GM12872 (cell line): ENCODE data around the gene ZNF385A.

ENCODE experiments used
- CTCF ChIP-seq: IDR thresholded peaks from 3 replicates; pipeline ENCODE4 v1.5.1; 2011; ENCODE audit warnings: low read depth, mild to moderate bottlenecking, low read length, moderate library complexity; ENCODE audit not compliant: insufficient read depth

ZNF385A gene

DNA sequence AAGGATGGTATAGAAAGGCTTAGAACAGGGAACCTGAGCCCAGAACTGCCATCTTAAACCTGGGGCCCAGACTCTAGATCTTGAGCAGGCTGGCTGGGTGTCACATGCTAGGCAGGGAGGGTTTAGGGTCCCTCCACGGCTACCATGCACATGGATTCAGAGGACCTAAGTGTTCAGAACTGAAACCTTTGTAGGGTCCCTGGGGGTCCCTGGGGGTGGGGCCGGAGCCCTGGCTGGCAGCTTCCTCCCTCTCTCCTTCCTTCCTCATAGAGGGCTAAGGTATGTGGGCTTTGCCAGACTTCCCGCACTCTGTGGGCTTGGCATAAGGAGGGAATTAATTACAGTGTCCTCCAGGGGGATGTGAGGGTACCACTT, 4.6 kb upstream of the ZNF385A start:
- TF ChIP-seq CTCF, result no peak

DNA sequence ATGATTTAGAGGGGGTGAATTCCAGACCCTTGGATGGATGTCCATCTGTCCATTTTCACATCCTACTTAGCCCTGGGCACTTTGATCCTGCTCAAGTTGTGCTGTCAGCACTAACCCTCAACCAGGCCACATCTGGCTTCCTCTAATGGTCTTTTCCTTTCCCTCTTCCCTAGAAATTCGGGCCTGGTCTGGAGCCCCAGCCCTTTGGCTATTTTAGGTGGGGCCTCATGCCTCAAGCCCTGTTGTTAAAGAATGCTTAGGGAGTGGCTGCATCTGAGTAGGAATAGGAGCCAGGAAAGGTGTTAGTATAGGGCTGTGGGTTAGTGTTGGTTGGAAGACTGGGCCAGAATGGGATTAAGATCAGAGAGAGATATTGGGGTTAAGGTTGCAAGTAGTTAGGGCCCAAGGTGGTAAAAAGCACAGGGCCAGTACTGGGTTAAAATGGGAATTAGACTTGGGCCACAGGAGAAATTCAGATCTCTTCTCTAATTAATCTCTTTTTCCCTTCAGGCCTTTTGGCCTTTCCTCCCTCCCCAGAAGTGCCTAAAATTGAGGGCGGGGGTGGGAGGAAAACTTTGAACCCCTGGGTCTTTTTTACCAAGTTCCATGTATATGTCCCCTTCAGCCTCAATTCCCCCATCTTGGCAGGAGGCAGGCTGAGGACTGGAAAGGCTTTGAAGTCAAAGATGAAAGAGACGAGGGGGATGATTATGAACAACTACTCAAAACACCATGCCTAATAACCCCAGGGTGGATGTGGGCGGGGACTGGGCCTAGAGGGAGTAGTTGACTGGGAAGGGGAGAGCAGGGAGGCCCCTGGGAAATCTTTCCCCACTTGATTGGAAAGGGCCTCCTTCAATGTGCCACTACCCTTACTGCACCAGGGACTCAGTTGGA, 4.0 kb upstream of the ZNF385A start:
- no peak for TF ChIP-seq CTCF

- no peak for TF ChIP-seq CTCF
Observed at GRCh38 chr12:54387114-54387467, 2.6 kb upstream of the ZNF385A start.

DNA sequence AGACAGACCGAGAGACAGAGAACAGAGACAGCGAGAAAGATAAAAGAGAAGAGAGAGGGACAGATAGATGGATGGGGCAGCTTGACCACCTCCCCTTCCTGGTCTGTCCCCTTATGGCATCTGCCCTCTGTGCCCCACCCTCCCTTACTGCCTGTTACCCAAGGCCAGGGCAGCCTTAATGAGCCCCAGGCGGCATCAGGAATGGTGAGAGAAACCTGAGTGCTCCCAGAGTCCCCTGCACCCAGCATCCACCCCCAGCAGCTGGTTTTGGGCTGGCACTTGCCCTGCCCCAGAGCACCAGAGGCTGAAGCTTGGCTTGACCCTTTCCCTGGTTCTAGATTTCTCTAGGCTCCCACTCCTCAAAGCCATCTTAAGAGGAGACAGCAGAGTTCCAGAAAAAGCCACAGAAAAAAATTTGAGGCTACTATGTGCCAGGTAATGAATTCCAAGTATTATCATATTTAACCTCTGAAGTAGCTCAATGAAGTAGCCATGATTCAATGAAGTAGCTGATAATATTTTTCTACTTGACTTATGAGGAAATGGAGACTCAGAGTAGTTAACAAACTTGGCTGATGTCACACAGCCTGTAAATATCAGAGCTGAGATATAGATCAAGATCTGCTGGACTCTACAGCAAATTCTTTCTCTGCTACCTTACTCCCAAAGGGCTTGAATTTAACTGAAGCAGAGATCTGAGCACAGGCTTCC, 2.0 kb upstream of the ZNF385A start:
- no peak for TF ChIP-seq CTCF

DNA sequence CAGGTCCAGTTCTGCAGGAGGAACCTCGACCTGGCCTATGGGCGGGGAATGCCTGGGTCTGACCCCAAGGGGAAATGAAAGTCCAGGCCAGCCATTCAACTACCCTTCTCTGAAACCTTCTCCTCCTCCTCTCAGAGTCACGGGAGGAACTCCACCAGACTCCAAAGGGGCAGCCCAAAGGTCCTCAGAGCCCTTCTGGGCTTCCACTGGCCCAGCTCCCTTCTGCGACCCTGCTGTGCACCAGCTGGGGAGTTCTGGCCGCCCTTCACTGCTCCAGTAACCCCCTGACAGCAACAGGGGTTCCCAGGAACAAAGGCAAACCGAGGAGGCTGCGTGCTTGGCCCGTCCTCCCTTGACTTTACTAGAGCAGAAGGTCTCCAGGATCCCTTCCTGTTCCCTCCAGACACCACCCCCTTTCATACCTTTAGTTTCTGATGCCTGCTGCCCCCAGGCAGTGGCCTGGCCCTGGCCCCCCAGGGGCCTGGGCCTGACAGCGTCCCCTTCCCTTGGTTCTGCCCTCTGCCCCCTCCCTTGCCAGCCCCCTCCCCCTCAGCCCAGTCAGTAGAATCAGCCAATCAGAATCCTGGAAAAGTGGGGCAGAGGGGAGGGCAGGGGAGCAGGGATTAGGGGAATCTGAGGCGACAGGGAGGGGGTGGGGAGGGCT, 850 bp upstream of the ZNF385A start:
- TF ChIP-seq CTCF, result no peak

DNA sequence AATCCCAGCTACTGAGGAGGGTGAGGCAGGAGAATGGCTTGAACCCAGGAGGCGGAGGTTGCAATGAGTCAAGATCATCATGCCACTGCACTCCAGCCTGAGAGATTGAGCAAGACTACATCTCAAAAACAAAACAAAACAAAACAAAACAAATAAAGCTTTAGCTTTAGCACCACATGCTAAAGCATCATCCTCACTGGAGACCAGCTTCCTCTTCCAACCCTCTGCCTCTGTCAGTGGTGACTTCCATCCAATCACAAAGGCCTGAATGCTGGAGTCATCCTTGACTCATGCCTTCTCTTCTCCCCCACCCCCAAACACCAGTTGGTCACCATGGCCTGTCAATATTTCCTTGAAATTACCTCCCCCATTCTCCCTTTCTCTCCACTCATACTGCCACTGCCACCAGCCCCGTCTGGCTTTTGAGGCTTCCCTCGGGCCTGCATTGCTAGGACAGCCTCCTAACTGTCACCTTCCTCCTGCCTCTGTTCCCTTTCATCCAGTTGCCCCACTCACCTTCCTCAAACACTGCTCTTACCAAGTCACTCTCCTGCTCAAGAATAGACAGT, 1.4 kb downstream of the ZNF385A start:
- TF ChIP-seq CTCF, result no peak

DNA sequence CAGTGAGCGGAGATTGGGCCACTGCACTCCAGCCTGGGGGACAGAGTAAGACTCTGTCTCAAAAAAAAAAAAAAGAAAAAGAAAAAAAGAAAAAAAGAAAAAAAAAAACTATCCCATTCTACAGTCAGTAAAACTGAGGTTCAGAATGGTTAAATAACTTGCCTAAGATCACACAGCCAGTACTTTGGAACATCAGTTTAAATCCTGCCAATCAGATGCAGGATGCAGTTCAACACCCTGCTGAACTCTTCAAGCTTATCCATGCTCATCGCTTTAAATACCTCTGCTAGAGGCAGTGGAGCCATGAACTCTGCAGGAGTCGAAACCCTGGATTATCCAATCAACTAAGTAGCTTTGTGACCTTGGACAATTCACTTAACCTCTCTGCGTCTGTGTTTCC, 3.4 kb downstream of the ZNF385A start:
- no peak for TF ChIP-seq CTCF
